Neuronal stem cell (in vitro differentiated cells): ENCODE measurements around the gene KHDRBS1.

Experiments used
- DNase-seq: peaks from one replicate; pipeline ENCODE4 v3.0.0-alpha.2; 2013; ENCODE audit warnings: low spot score
- H2AFZ ChIP-seq: one replicate; pipeline ENCODE4 v1.6.1; 2013; ENCODE audit warnings: mild to moderate bottlenecking, low read length, inconsistent platforms
- H2AK5ac ChIP-seq: 2 replicates; pipeline ENCODE4 v1.6.1; 2013; ENCODE audit warnings: low read depth, mild to moderate bottlenecking, inconsistent platforms, low read length, moderate library complexity, mixed read lengths
- H2BK120ac ChIP-seq: 2 replicates; pipeline ENCODE4 v1.6.1; 2013; ENCODE audit warnings: low read depth, mild to moderate bottlenecking, inconsistent platforms, low read length, moderate library complexity, mixed read lengths
- H2BK12ac ChIP-seq: one replicate; pipeline ENCODE4 v1.6.1; 2013; ENCODE audit warnings: low read length, inconsistent platforms
- H2BK15ac ChIP-seq: 2 replicates; pipeline ENCODE4 v1.6.1; 2013; ENCODE audit warnings: mild to moderate bottlenecking, low read length, inconsistent platforms, mixed read lengths
- H2BK5ac ChIP-seq: one replicate; pipeline ENCODE4 v1.6.1; 2013; ENCODE audit warnings: inconsistent platforms, mild to moderate bottlenecking, low read length, moderate library complexity
- H3K14ac ChIP-seq: one replicate; pipeline ENCODE4 v1.6.1; 2013; ENCODE audit warnings: low read length, inconsistent platforms
- H3K18ac ChIP-seq: 2 replicates; pipeline ENCODE4 v1.6.1; 2013; ENCODE audit warnings: low read length, inconsistent platforms
- H3K23ac ChIP-seq: 2 replicates; pipeline ENCODE4 v1.6.1; 2013; ENCODE audit warnings: low read depth, mild to moderate bottlenecking, mixed read lengths, low read length, inconsistent platforms; ENCODE audit not compliant: poor library complexity
- H3K27ac ChIP-seq: replicated peaks from 3 replicates; pipeline ENCODE4 v1.5.1; 2013; ENCODE audit warnings: low read length, inconsistent platforms
- H3K27me3 ChIP-seq, 3 experiments: 2 replicates each; pipeline ENCODE4 v1.6.1; 2013; ENCODE audit warnings: low read length in 3 of 3, mild to moderate bottlenecking in 2 of 3, inconsistent platforms in 1 of 3, low read depth in 1 of 3, mixed read lengths in 1 of 3, moderate library complexity in 1 of 3; ENCODE audit not compliant: control insufficient read depth in 3 of 3, insufficient read depth in 3 of 3
- H3K36me3 ChIP-seq, 2 donors: replicated peaks in 1 of 2; 2 replicates each; pipeline ENCODE4 v1.6.1; 2013; ENCODE audit warnings: low read length in 2 of 2; ENCODE audit not compliant: control insufficient read depth in 2 of 2, insufficient read depth in 2 of 2
- H3K4ac ChIP-seq: 2 replicates; pipeline ENCODE4 v1.6.1; 2013; ENCODE audit warnings: inconsistent platforms, mild to moderate bottlenecking, low read length, moderate library complexity
- H3K4me1 ChIP-seq, 2 donors: 1 replicate in 1 of 2; 2 replicates in 1 of 2; pipeline ENCODE4 v1.6.1; 2013; ENCODE audit warnings: low read length in 2 of 2, low read depth in 1 of 2; ENCODE audit not compliant: control insufficient read depth in 2 of 2, insufficient read depth in 1 of 2
- H3K4me2 ChIP-seq: one replicate; pipeline ENCODE4 v1.6.1; 2013; ENCODE audit warnings: mild to moderate bottlenecking, low read length, inconsistent platforms; ENCODE audit not compliant: insufficient read depth, poor library complexity, severe bottlenecking
- H3K4me3 ChIP-seq, 2 donors: 2 replicates each; pipeline ENCODE4 v1.5.1; 2013; ENCODE audit warnings: low read length in 2 of 2, mild to moderate bottlenecking in 2 of 2, inconsistent platforms in 1 of 2, moderate library complexity in 1 of 2
- H3K79me1 ChIP-seq: one replicate; pipeline ENCODE4 v1.6.1; 2013; ENCODE audit warnings: low read depth, mild to moderate bottlenecking, inconsistent platforms, low read length, moderate library complexity
- H3K9ac ChIP-seq: one replicate; pipeline ENCODE4 v1.6.1; 2013; ENCODE audit warnings: mild to moderate bottlenecking, low read depth, low read length, inconsistent platforms; ENCODE audit not compliant: poor library complexity
- H3K9me3 ChIP-seq, 2 donors: replicated peaks in 1 of 2; 2 replicates each; pipeline versions ENCODE3 to v1.6.1; 2013; ENCODE audit warnings: low read length in 2 of 2, mild to moderate bottlenecking in 2 of 2, inconsistent platforms in 1 of 2, low read depth in 1 of 2, mixed read lengths in 1 of 2, moderate library complexity in 1 of 2; ENCODE audit not compliant: control insufficient read depth in 2 of 2, insufficient read depth in 1 of 2
- H4K8ac ChIP-seq: one replicate; pipeline ENCODE4 v1.6.1; 2013; ENCODE audit warnings: low read depth, mild to moderate bottlenecking, inconsistent platforms, low read length, moderate library complexity
- H4K91ac ChIP-seq: one replicate; pipeline ENCODE4 v1.6.1; 2013; ENCODE audit warnings: low read length, low read depth, mild to moderate bottlenecking, inconsistent platforms; ENCODE audit not compliant: poor library complexity
- WGBS, 2 donors: extraction: QIAGEN DNeasy Blood & Tissue Kit; methylation state at CpG; one replicate each; pipeline ENCODE4 v1.1.7; 2013; ENCODE audit warnings: missing lambda C conversion rate in 2 of 2, mixed read lengths in 1 of 2; ENCODE audit not compliant: insufficient read length in 2 of 2, insufficient replicate concordance in 1 of 2; ENCODE audit errors: extremely low coverage in 2 of 2; 5-methylcytosine and 5-hydroxymethylcytosine counted together

KHDRBS1 gene

GRCh38 chr1:31978843-31979400 lies 34.7 kb upstream of the KHDRBS1 start:
- no peaks in the 10 kb centered on the region for H3K9me3 ChIP-seq
- DNase-seq, result no peak
- H2AK5ac ChIP-seq, result no peak overlapping the region
- H3K4me2 ChIP-seq, result no peak overlapping the region
- H3K18ac ChIP-seq, result no peak overlapping the region
- H3K27me3 ChIP-seq, result no peaks in the 10 kb centered on the region
- WGBS, 2 donors, result no CpG with 5 or more reads among the region's 4 CpGs
- no peak overlapping the region for H2BK12ac ChIP-seq
- no peak overlapping the region for H3K23ac ChIP-seq
- no peak overlapping the region for H3K4ac ChIP-seq
- no peak overlapping the region for H4K91ac ChIP-seq
- no peak overlapping the region for H2AFZ ChIP-seq
- no peak overlapping the region for H2BK15ac ChIP-seq
- no peak overlapping the region for H2BK120ac ChIP-seq
- no peak overlapping the region for H3K9ac ChIP-seq
- no peak overlapping the region for H3K4me3 ChIP-seq
- H3K79me1 ChIP-seq, result no peaks in the 10 kb centered on the region
- no peak overlapping the region for H3K14ac ChIP-seq
- H4K8ac ChIP-seq, result no peak overlapping the region
- H3K36me3 ChIP-seq, result no peaks in the 10 kb centered on the region
- peak overlapping the region; percentile 50 for H3K27ac ChIP-seq
- H3K4me1 ChIP-seq, result peaks cover 3 to 8% of the 10 kb centered on the region in 2 donors
- no peak overlapping the region for H2BK5ac ChIP-seq

GRCh38 chr1:31980835-31981455 lies 32.7 kb upstream of the KHDRBS1 start:
- no peaks in the 10 kb centered on the region for H3K27me3 ChIP-seq
- no peaks in the 10 kb centered on the region for H3K79me1 ChIP-seq
- H3K18ac ChIP-seq, result no peak overlapping the region
- H3K4me3 ChIP-seq, result no peak overlapping the region
- H2BK12ac ChIP-seq, result no peak overlapping the region
- no peak overlapping the region for H3K14ac ChIP-seq
- no peak overlapping the region for H3K9ac ChIP-seq
- no peak overlapping the region for H4K91ac ChIP-seq
- no peak overlapping the region for H2AFZ ChIP-seq
- no peak overlapping the region for H3K23ac ChIP-seq
- no peak for DNase-seq
- H2BK120ac ChIP-seq, result no peak overlapping the region
- no peak overlapping the region for H3K27ac ChIP-seq
- H3K36me3 ChIP-seq, result no peaks in the 10 kb centered on the region
- no peak overlapping the region for H2AK5ac ChIP-seq
- no peak overlapping the region for H3K4me2 ChIP-seq
- no peaks in the 10 kb centered on the region for H3K9me3 ChIP-seq
- H2BK15ac ChIP-seq, result no peak overlapping the region
- peaks cover 3 to 8% of the 10 kb centered on the region in 2 donors for H3K4me1 ChIP-seq
- no peak overlapping the region for H4K8ac ChIP-seq
- WGBS, 2 donors, result no CpG with 5 or more reads among the region's 10 CpGs
- H2BK5ac ChIP-seq, result no peak overlapping the region
- H3K4ac ChIP-seq, result no peak overlapping the region

GRCh38 chr1:31981456-31981839 lies 32.2 kb upstream of the KHDRBS1 start:
- H3K4me2 ChIP-seq, result no peak overlapping the region
- H3K79me1 ChIP-seq, result no peaks in the 10 kb centered on the region
- no peak overlapping the region for H2BK12ac ChIP-seq
- no peak overlapping the region for H3K4me3 ChIP-seq
- H2AK5ac ChIP-seq, result no peak overlapping the region
- H3K4ac ChIP-seq, result no peak overlapping the region
- H3K4me1 ChIP-seq, result peaks cover 3 to 8% of the 10 kb centered on the region in 2 donors
- H2BK120ac ChIP-seq, result no peak overlapping the region
- no peak overlapping the region for H2AFZ ChIP-seq
- H3K14ac ChIP-seq, result no peak overlapping the region
- H4K91ac ChIP-seq, result no peak overlapping the region
- no peak overlapping the region for H2BK15ac ChIP-seq
- H3K9me3 ChIP-seq, result no peaks in the 10 kb centered on the region
- no peaks in the 10 kb centered on the region for H3K27me3 ChIP-seq
- no peak overlapping the region for H4K8ac ChIP-seq
- H3K36me3 ChIP-seq, result no peaks in the 10 kb centered on the region
- no peak overlapping the region for H3K23ac ChIP-seq
- no peak overlapping the region for H3K18ac ChIP-seq
- DNase-seq, result no peak
- H3K27ac ChIP-seq, result no peak overlapping the region
- H2BK5ac ChIP-seq, result no peak overlapping the region
- WGBS, 2 donors, result no CpG with 5 or more reads among the region's 2 CpGs
- H3K9ac ChIP-seq, result no peak overlapping the region

- no peak overlapping the region for H2BK12ac ChIP-seq
- no peak overlapping the region for H3K4me3 ChIP-seq
- H2AK5ac ChIP-seq, result no peak overlapping the region
- H3K9ac ChIP-seq, result no peak overlapping the region
- no peak overlapping the region for H3K18ac ChIP-seq
- no peak overlapping the region for H3K4me2 ChIP-seq
- H3K4ac ChIP-seq, result no peak overlapping the region
- H3K36me3 ChIP-seq, result no peaks in the 10 kb centered on the region
- no peak overlapping the region for H2BK120ac ChIP-seq
- no peak overlapping the region for H2AFZ ChIP-seq
- H3K14ac ChIP-seq, result no peak overlapping the region
- DNase-seq, result no peak
- no peaks in the 10 kb centered on the region for H3K9me3 ChIP-seq
- no CpG with 5 or more reads among the region's 3 CpGs for WGBS, 2 donors
- no peak overlapping the region for H3K27ac ChIP-seq
- no peak overlapping the region for H2BK15ac ChIP-seq
- no peak overlapping the region for H4K91ac ChIP-seq
- no peak overlapping the region for H3K23ac ChIP-seq
- no peak overlapping the region for H2BK5ac ChIP-seq
- no peak overlapping the region for H4K8ac ChIP-seq
- no peaks in the 10 kb centered on the region for H3K79me1 ChIP-seq
- H3K4me1 ChIP-seq, result peaks cover 6 to 10% of the 10 kb centered on the region in 2 donors
- H3K27me3 ChIP-seq, result peaks cover 0 to 3% (median 0%) of the 10 kb centered on the region in 3 experiments
Measured at GRCh38 chr1:31981972-31982371, 31.7 kb upstream of the KHDRBS1 start.
